K562 (cell line): ENCODE results near the gene ARL4D. TPM values are rescaled to one million over a fixed set of nuclear protein-coding genes. Genes with fewer than 3 reads are reported as not detected.
A peak's percentile ranks its signal among the peaks of the same experiment; 100 is the strongest.

ENCODE experiments used
- CAMTA2 ChIP-seq: fragments of 250-450 bp; sonication (Bioruptor Pico); conservative IDR thresholded peaks from 2 replicates; pipeline ENCODE4 v1.5.1; 2022
- CBX3 ChIP-seq, 2 experiments: IDR thresholded peaks; 1 replicate in 1 of 2; 2 replicates in 1 of 2; pipeline ENCODE4 v1.6.1; 2012; ENCODE audit warnings: inconsistent platforms in 2 of 2, low read length in 2 of 2, borderline replicate concordance in 1 of 2, control low read depth in 1 of 2
- CREM ChIP-seq: IDR thresholded peaks from 2 replicates; pipeline ENCODE4 v1.6.1; 2014; ENCODE audit warnings: antibody characterized with exemption, low read depth
- ELF1 ChIP-seq: fragments of 200-800 bp; sonication (Bioruptor generic); IDR thresholded peaks from 2 replicates; pipeline ENCODE4 v1.6.1; 2016; ENCODE audit warnings: missing genetic modification characterization, missing compliant biosample characterization
- KDM2B ChIP-seq: fragments of 250-450 bp; sonication (Bioruptor Pico); IDR thresholded peaks from 2 replicates; pipeline ENCODE4 v1.8.0; 2021; ENCODE audit warnings: mild to moderate bottlenecking, moderate library complexity
- LCOR ChIP-seq: sonication (generic); formaldehyde crosslinking; IDR thresholded peaks from 2 replicates; pipeline ENCODE4 v1.8.0; 2022; ENCODE audit warnings: mild to moderate bottlenecking, missing genetic modification reagents
- MCM7 ChIP-seq, 2 experiments: fragments of 450-650 bp; IDR thresholded peaks; 2 replicates each; pipeline ENCODE4 v1.6.1; 2016 to 2018
- NFIC ChIP-seq: fragments of 450-650 bp; IDR thresholded peaks from 2 replicates; pipeline ENCODE4 v1.6.1; 2017; ENCODE audit warnings: mild to moderate bottlenecking, inconsistent platforms
- NONO ChIP-seq, 2 experiments: fragments of 200-400 bp in 1 of 2; fragments of 450-650 bp in 1 of 2; formaldehyde crosslinking in 1 of 2; IDR thresholded peaks; 2 replicates each; pipeline ENCODE4 v1.6.1; 2017; ENCODE audit warnings: low read depth in 2 of 2, mild to moderate bottlenecking in 2 of 2, moderate library complexity in 2 of 2, low read length in 1 of 2
- NR2C1 ChIP-seq, 2 experiments: fragments of 450-650 bp; IDR thresholded peaks; 2 replicates each; pipeline ENCODE4 v1.6.1; 2017; ENCODE audit warnings: mild to moderate bottlenecking in 2 of 2, antibody characterized with exemption in 1 of 2, inconsistent platforms in 1 of 2, missing compliant biosample characterization in 1 of 2, missing genetic modification characterization in 1 of 2
- PHTF2 ChIP-seq: fragments of 250-450 bp; sonication (Bioruptor Pico); IDR thresholded peaks from 2 replicates; pipeline ENCODE4 v1.5.0; 2021; ENCODE audit warnings: mild to moderate bottlenecking
- PTRF ChIP-seq: fragments of 450-650 bp; IDR thresholded peaks from 2 replicates; pipeline ENCODE4 v1.6.1; 2016; ENCODE audit warnings: mild to moderate bottlenecking, missing genetic modification characterization, missing compliant biosample characterization
- RBM14 ChIP-seq: fragments of 200-400 bp; formaldehyde crosslinking; IDR thresholded peaks from 2 replicates; pipeline ENCODE4 v1.6.1; 2018; ENCODE audit warnings: low read depth, mild to moderate bottlenecking, low read length, moderate library complexity, borderline replicate concordance; ENCODE audit not compliant: insufficient read depth
- RFX5 ChIP-seq: IDR thresholded peaks from 2 replicates; pipeline ENCODE4 v1.6.1; 2011; ENCODE audit warnings: low read depth, mild to moderate bottlenecking, improper control_type of control experiment, low read length
- SOX6 ChIP-seq: fragments of 450-650 bp; IDR thresholded peaks from 2 replicates; pipeline ENCODE4 v1.6.1; 2014; ENCODE audit warnings: mild to moderate bottlenecking
- SP1 ChIP-seq: sonication (generic); formaldehyde crosslinking; IDR thresholded peaks from 2 replicates; pipeline ENCODE4 v1.8.1; 2022; ENCODE audit warnings: mild to moderate bottlenecking, missing genetic modification reagents
- SRSF1 ChIP-seq: fragments of 200-400 bp; formaldehyde crosslinking; IDR thresholded peaks from 2 replicates; pipeline ENCODE4 v1.6.1; 2017; ENCODE audit warnings: mild to moderate bottlenecking, low read depth, low read length, moderate library complexity
- SRSF7 ChIP-seq: fragments of 200-400 bp; formaldehyde crosslinking; optimal IDR thresholded peaks from 2 replicates; pipeline ENCODE3; 2017; ENCODE audit warnings: mild to moderate bottlenecking, low read depth, low read length
- STAT5A ChIP-seq: IDR thresholded peaks from 2 replicates; pipeline ENCODE4 v1.6.1; 2012; ENCODE audit warnings: low read length, inconsistent platforms, borderline replicate concordance
- TCF7 ChIP-seq: sonication (generic); IDR thresholded peaks from 2 replicates; pipeline ENCODE4 v1.6.1; 2016; ENCODE audit warnings: antibody characterized with exemption, borderline replicate concordance
- TCF7L2 ChIP-seq: fragments of 150-350 bp; IDR thresholded peaks from 2 replicates; pipeline ENCODE4 v1.6.1; 2016; ENCODE audit warnings: low read depth, mild to moderate bottlenecking, low read length, moderate library complexity
- THRAP3 ChIP-seq: fragments of 450-650 bp; IDR thresholded peaks from 2 replicates; pipeline ENCODE4 v1.6.1; 2016; ENCODE audit warnings: mild to moderate bottlenecking, inconsistent platforms, borderline replicate concordance
- ZBTB1 ChIP-seq: sonication (generic); formaldehyde crosslinking; IDR thresholded peaks from 2 replicates; pipeline ENCODE4 v1.8.1; 2023; ENCODE audit warnings: missing genetic modification reagents, low read depth, mild to moderate bottlenecking, borderline replicate concordance
- ZC3H8 ChIP-seq: fragments of 450-650 bp; IDR thresholded peaks from 2 replicates; pipeline ENCODE4 v1.6.1; 2017
- ZNF197 ChIP-seq: fragments of 200-800 bp; sonication (Bioruptor generic); IDR thresholded peaks from 2 replicates; pipeline ENCODE4 v1.6.1; 2016; ENCODE audit warnings: low read depth, missing genetic modification characterization, missing compliant biosample characterization
- ZNF551 ChIP-seq: fragments of 250-450 bp; sonication (Bioruptor Pico); IDR thresholded peaks from 2 replicates; pipeline ENCODE4 v1.5.0; 2021; ENCODE audit warnings: mild to moderate bottlenecking, moderate library complexity
- ZNF780A ChIP-seq: fragments of 250-450 bp; sonication (Bioruptor Pico); IDR thresholded peaks from 2 replicates; pipeline ENCODE4 v1.5.0; 2021; ENCODE audit warnings: mild to moderate bottlenecking
- polyA plus RNA-seq, 8 experiments: library from polyadenylated mRNA; depleted of rRNA in 4 of 8; stranded (reverse) in 5 of 8; unstranded in 3 of 8; fragments of >200 nt; fragmentation: Nextera tagmentation in 2 of 8; fragmentation: Illumina TruSeq in 1 of 8; extraction: Ambion mirVana in 2 of 8; extraction: Trizol in 1 of 8; gene quantifications; 2 replicates each; pipeline versions ENCODE4 v1.2.1 to v1.2.3, GENCODE V29; 2011 to 2014; ENCODE audit warnings: inconsistent platforms in 1 of 8, missing spikeins in 1 of 8
- total RNA-seq, 7 experiments: library from RNA; depleted of rRNA in 6 of 7; stranded (reverse); fragments of >200 nt in 6 of 7; fragmentation: Illumina TruSeq in 2 of 7; extraction: Trizol in 2 of 7; gene quantifications; 2 replicates each; pipeline versions ENCODE4 v1.2.1 to v1.2.3, GENCODE V29; 2011 to 2021; ENCODE audit warnings: low replicate concordance in 1 of 7
- TF ChIP-seq, protein P1 (sequence below): fragments of 250-450 bp; sonication (Bioruptor Pico); IDR thresholded peaks from 2 replicates; pipeline ENCODE4 v1.8.0; 2021; ENCODE audit warnings: mild to moderate bottlenecking, moderate library complexity
- TF ChIP-seq, protein P2 (sequence below): fragments of 250-450 bp; sonication (Bioruptor Pico); IDR thresholded peaks from 2 replicates; pipeline ENCODE4 v1.8.0; 2022; ENCODE audit warnings: moderate library complexity, mild to moderate bottlenecking, inconsistent platforms

ARL4D gene
- total and polyA plus RNA-seq, 9 of the 15 experiments (the other 6 are each of a cell fraction or from before 2014, with no cell fraction given) = 0.07 to 0.53 (median 0.28) TPM; not detected in 1

DNA sequence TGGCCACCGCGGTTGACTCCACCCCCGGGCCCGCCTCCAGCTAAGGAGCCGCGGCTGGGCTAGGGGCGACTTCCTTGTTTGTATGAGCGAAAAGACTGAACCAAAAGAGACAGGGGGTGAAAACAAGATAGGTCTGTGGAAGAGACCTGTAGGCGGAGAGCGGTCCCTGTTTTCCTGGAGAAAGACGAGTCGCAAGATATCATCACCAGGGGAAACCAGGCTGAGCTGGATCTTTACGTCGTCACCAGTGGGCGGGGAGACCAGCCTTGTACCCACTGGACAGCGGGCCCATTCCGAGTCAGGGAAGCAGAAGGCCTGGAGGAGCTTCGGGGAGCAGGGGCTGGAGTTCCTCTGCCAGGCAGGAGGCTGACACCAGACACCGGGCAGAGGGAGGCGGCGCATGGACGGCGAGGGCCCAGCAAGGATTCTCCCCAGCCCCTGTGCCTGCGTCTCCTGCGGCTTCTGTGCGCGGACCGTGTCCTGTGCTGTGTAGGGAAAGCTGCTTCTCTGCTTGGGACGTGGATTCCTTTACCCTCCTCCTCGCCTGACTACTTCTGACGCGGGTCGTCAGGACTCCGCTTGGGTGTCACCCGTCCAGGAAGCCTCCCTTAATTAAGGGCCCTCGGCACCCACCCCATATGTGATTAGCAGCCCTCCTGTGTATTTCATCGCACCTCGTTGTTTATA lies 10.3 kb upstream of the ARL4D start (continued):
- no peak for TF ChIP-seq KDM2B
- no peak for TF ChIP-seq PHTF2 (CRISPR knock-in tag)
- TF ChIP-seq CAMTA2 (CRISPR knock-in tag) = no peak
- peak; percentile 60 for TF ChIP-seq SP1
- no peak for TF ChIP-seq MCM7 (IDR thresholded peaks at IDR 0.05)
- no peak for TF ChIP-seq ZC3H8
- no peak for TF ChIP-seq ZNF780A (CRISPR knock-in tag)
- TF ChIP-seq STAT5A = no peak
- TF ChIP-seq SRSF7 = no peak
- TF ChIP-seq LCOR (CRISPR knock-in tag) = no peak
- TF ChIP-seq ELF1 = peak; percentile 93
- peak in 1 of 2 experiments; percentile 63; a peak in 1 of 4 replicates for TF ChIP-seq NONO (IDR thresholded peaks at IDR 0.05; ENCODE audit: low read depth in 2 of 2, low read length in 1 of 2)
- no peak for TF ChIP-seq RFX5
- TF ChIP-seq SRSF1 = no peak
- no peak for TF ChIP-seq RBM14
- no peak for TF ChIP-seq ZNF551 (CRISPR knock-in tag)
- TF ChIP-seq, protein P1, sequence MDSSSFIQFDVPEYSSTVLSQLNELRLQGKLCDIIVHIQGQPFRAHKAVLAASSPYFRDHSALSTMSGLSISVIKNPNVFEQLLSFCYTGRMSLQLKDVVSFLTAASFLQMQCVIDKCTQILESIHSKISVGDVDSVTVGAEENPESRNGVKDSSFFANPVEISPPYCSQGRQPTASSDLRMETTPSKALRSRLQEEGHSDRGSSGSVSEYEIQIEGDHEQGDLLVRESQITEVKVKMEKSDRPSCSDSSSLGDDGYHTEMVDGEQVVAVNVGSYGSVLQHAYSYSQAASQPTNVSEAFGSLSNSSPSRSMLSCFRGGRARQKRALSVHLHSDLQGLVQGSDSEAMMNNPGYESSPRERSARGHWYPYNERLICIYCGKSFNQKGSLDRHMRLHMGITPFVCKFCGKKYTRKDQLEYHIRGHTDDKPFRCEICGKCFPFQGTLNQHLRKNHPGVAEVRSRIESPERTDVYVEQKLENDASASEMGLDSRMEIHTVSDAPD (CRISPR knock-in tag) = no peak
- TF ChIP-seq ZNF197 (CRISPR knock-in tag) = no peak
- peak; percentile 36; the same call in 1 of the 2 replicates for TF ChIP-seq TCF7
- peak; percentile 87 for TF ChIP-seq TCF7L2
- no peak for TF ChIP-seq PTRF
- TF ChIP-seq NR2C1 (IDR thresholded peaks at IDR 0.05) = no peak
- TF ChIP-seq NR2C1 (tag; IDR thresholded peaks at IDR 0.05) = no peak
- no peak for TF ChIP-seq ZBTB1 (CRISPR knock-in tag)
- TF ChIP-seq, protein P2, sequence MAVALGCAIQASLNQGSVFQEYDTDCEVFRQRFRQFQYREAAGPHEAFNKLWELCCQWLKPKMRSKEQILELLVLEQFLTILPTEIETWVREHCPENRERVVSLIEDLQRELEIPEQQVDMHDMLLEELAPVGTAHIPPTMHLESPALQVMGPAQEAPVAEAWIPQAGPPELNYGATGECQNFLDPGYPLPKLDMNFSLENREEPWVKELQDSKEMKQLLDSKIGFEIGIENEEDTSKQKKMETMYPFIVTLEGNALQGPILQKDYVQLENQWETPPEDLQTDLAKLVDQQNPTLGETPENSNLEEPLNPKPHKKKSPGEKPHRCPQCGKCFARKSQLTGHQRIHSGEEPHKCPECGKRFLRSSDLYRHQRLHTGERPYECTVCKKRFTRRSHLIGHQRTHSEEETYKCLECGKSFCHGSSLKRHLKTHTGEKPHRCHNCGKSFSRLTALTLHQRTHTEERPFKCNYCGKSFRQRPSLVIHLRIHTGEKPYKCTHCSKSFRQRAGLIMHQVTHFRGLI (CRISPR knock-in tag) = no peak
- no peak for TF ChIP-seq THRAP3
- TF ChIP-seq CREM = peak; percentile 87
- peak; percentile 27 for TF ChIP-seq NFIC
- 0 out of 3 replicates have a peak, but pooled peaks of 1 of the 2 experiments have one; percentile 10 for TF ChIP-seq CBX3 (IDR thresholded peaks at IDR 0.05; ENCODE audit: borderline replicate concordance in 1 of 2, low read length in 2 of 2)
- TF ChIP-seq SOX6 = no peak; the same call in 1 of the 2 replicates
